Measurements from ENCODE around the gene VWC2. TPM values are rescaled to one million over a fixed set of nuclear protein-coding genes. Genes with fewer than 3 reads are reported as not detected.

Gene VWC2
- total and polyA plus RNA-seq, 12 donors = under 0.01 to 0.04 (median under 0.01) TPM; not detected in 7

DNA sequence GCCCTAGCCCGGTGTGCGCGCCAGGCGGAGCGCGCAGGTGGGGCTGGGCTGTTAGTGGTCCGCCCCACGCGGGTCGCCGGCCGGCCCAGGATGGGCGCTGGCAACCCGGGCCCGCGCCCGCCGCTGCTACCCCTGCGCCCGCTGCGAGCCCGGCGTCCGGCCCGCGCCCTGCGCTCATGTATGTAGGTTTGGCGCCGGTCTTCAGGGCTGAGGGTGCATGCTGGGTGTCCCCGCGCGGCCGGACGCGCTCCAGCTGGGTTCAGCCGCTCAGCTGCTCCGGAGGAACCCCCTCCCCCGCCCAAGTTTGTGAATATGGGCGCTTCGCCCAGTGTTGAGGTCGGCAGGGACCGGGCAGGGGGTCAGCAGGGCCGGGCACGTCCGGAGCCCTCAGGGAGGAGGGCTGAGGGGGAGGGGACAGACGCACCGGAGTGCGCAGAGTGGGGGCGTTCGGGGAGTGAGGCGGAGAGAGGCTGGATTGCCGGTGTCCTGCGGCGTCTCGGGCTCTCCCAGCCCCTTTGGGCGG lies 559 bp downstream of the VWC2 start:
- Histone ChIP-seq H3K9me3 (replicated peaks in 1 of 3) (no peaks in the 10 kb centered on the region), H3K27me3 (peaks cover 34% of the 10 kb centered on the region), H3K27ac (no peak overlapping the region), H3K4me3 (peak overlapping the region in 1 of 4 donors; percentile 11), H3K4me1 (replicated peaks in 1 of 2) (peaks cover 0 to 16% of the 10 kb centered on the region in 2 donors), H3K36me3 (replicated peaks in 1 of 2) (no peaks in the 10 kb centered on the region)
- TF ChIP-seq POLR2A (IDR thresholded peaks at IDR 0.05) = no peak
- TF ChIP-seq, protein P1, sequence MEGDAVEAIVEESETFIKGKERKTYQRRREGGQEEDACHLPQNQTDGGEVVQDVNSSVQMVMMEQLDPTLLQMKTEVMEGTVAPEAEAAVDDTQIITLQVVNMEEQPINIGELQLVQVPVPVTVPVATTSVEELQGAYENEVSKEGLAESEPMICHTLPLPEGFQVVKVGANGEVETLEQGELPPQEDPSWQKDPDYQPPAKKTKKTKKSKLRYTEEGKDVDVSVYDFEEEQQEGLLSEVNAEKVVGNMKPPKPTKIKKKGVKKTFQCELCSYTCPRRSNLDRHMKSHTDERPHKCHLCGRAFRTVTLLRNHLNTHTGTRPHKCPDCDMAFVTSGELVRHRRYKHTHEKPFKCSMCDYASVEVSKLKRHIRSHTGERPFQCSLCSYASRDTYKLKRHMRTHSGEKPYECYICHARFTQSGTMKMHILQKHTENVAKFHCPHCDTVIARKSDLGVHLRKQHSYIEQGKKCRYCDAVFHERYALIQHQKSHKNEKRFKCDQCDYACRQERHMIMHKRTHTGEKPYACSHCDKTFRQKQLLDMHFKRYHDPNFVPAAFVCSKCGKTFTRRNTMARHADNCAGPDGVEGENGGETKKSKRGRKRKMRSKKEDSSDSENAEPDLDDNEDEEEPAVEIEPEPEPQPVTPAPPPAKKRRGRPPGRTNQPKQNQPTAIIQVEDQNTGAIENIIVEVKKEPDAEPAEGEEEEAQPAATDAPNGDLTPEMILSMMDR (IDR thresholded peaks at IDR 0.05) = no peak
- intact Hi-C loops (cut with DNase I) = no loop called here
- WGBS, 4 donors = 1 to 2% (median 2%) methylated on average over 11 to 56 of the region's 56 CpGs
- no peak for DNase-seq

DNA sequence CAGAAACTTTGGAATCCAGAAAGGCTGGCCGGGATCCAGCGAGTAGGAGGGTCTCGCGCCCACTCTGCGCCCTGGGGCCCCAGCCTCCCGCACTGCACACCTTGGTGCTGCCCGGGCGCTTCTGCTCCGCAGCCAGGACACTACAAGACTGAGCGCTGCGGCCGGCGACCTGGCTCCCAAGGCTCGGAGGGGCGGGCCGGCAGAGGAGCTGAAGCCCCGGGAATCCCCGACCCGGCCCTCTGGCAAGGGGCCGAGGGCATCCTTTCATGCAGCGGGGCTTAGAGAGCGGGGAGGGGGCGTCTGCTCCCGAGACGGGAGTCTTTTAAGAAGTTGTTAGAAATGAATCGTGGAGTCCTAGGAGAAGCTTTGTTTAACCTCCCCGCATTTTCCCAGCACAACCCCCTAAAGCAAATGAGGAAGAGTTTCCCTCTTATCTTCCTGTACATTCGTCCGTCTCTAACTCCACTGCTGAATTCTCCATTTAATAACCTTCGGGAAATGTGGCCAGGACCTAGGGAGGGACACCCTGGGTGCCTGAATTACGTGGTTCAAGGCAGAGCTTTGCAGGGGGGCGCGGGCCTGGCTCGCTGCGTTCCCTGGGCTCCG lies 1.1 kb downstream of the VWC2 start:
- no peak overlapping the region for H3K27ac ChIP-seq
- intact Hi-C loops (cut with DNase I) = no loop called here
- peaks cover 34% of the 10 kb centered on the region for H3K27me3 ChIP-seq
- TF ChIP-seq, protein P1 (IDR thresholded peaks at IDR 0.05) = no peak
- no peak for TF ChIP-seq POLR2A (IDR thresholded peaks at IDR 0.05)
- no peak for DNase-seq
- peak overlapping the region in 1 of 4 donors; percentile 29 for H3K4me3 ChIP-seq
- 0 to 1% (median 1%) methylated on average over 15 to 36 of the region's 36 CpGs for WGBS, 4 donors
- no peaks in the 10 kb centered on the region for H3K36me3 ChIP-seq (replicated peaks in 1 of 2)
- H3K4me1 ChIP-seq (replicated peaks in 1 of 2) = peaks cover 0 to 16% of the 10 kb centered on the region in 2 donors
- H3K9me3 ChIP-seq (replicated peaks in 1 of 3) = no peaks in the 10 kb centered on the region

DNA sequence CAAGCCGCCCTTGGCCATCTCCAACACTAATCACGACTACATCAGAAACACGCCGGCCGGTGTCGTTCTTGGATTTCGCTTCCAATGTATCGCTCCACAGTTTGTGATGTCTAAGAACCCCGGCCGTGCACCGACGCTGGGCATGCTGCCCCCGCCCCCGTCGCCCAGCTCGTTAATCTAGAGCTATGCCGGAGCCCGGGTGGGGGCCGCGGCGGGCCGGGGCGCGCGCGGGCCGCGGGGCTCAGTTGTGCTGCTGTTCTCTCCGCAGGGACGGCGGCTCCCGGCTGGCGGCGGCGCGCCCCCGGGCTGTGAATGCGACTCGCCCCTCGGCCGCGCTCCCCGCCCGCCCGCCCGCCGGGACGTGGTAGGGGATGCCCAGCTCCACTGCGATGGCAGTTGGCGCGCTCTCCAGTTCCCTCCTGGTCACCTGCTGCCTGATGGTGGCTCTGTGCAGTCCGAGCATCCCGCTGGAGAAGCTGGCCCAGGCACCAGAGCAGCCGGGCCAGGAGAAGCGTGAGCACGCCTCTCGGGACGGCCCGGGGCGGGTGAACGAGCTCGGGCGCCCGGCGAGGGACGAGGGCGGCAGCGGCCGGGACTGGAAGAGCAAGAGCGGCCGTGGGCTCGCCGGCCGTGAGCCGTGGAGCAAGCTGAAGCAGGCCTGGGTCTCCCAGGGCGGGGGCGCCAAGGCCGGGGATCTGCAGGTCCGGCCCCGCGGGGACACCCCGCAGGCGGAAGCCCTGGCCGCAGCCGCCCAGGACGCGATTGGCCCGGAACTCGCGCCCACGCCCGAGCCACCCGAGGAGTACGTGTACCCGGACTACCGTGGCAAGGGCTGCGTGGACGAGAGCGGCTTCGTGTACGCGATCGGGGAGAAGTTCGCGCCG lies 1.9 kb downstream of the VWC2 start:
- no peaks in the 10 kb centered on the region for H3K36me3 ChIP-seq (replicated peaks in 1 of 2)
- peaks cover 34% of the 10 kb centered on the region for H3K27me3 ChIP-seq
- no peak for DNase-seq
- no peak overlapping the region for H3K27ac ChIP-seq
- WGBS, 4 donors = 0 to 3% (median 1%) methylated on average over 1 to 106 of the region's 106 CpGs
- H3K4me1 ChIP-seq (replicated peaks in 1 of 2) = peaks cover 0 to 16% of the 10 kb centered on the region in 2 donors
- H3K4me3 ChIP-seq = peak overlapping the region in 1 of 4 donors; percentile 29
- TF ChIP-seq POLR2A (IDR thresholded peaks at IDR 0.05) = no peak
- TF ChIP-seq, protein P1 (IDR thresholded peaks at IDR 0.05) = no peak
- intact Hi-C loops (cut with DNase I) = no loop called here
- no peaks in the 10 kb centered on the region for H3K9me3 ChIP-seq (replicated peaks in 1 of 3)

DNA sequence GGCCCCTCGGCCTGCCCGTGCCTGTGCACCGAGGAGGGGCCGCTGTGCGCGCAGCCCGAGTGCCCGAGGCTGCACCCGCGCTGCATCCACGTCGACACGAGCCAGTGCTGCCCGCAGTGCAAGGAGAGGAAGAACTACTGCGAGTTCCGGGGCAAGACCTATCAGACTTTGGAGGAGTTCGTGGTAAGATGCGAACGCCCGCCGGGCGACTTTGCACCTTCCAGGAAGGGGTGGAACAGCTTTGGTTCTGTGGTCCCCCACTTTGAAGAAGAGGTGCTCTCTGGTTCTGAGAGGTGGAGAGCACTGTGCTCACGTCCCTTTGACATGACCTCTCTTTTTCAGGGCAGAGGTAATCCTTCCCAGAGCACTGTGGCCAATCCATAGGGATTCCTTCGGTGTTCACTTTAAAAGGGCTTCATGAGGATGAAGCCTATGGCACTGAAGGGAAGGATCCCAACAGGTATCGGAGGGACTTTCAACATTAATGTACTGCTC lies 2.6 kb downstream of the VWC2 start:
- Histone ChIP-seq H3K27me3 (peaks cover 34% of the 10 kb centered on the region), H3K27ac (no peak overlapping the region)
- 13 to 87% (median 47%) methylated on average over 3 to 25 of the region's 25 CpGs for WGBS, 4 donors

More for the DNA sequence above, 2.6 kb downstream of the VWC2 start:
- H3K4me3 ChIP-seq = peak overlapping the region in 1 of 4 donors; percentile 29
- intact Hi-C loops (cut with DNase I) = no loop called here
- DNase-seq = no peak
- H3K36me3 ChIP-seq (replicated peaks in 1 of 2) = no peaks in the 10 kb centered on the region
- H3K4me1 ChIP-seq (replicated peaks in 1 of 2) = peaks cover 0 to 16% of the 10 kb centered on the region in 2 donors
- no peak for TF ChIP-seq POLR2A (IDR thresholded peaks at IDR 0.05)
- TF ChIP-seq, protein P1 (IDR thresholded peaks at IDR 0.05) = no peak
- H3K9me3 ChIP-seq (replicated peaks in 1 of 3) = no peaks in the 10 kb centered on the region

Measured in adrenal gland (tissue), 12 donors.